ENCODE results near the gene OR52K1.
A peak's percentile ranks its signal among the peaks of the same experiment; 100 is the strongest.
"Not testable (repeated sequence)": the region's sequence is repeated elsewhere in the genome, so short reads cannot be mapped to it uniquely, and the experiment has no call there.

The OR52K1 gene

GRCh38 chr11:4491405-4491804 is 9.0 kb downstream of the OR52K1 start:
- not testable (repeated sequence) for DNase-seq (ENCODE audit: low read depth in 2 of 3, low spot score in 2 of 3)

- no peak for DNase-seq (ENCODE audit: low read depth in 2 of 3, low spot score in 2 of 3)
Observed at GRCh38 chr11:4491878-4492606, 9.6 kb downstream of the OR52K1 start.

GRCh38 chr11:4493480-4493818 is 11.0 kb downstream of the OR52K1 start:
- DNase-seq (ENCODE audit: low read depth in 2 of 3, low spot score in 2 of 3): no peak

- DNase-seq (ENCODE audit: low read depth in 2 of 3, low spot score in 2 of 3): no peak
Observed at GRCh38 chr11:4495487-4495886, 13.0 kb downstream of the OR52K1 start.

- DNase-seq (ENCODE audit: low read depth in 2 of 3, low spot score in 2 of 3): no peak
Observed at GRCh38 chr11:4495986-4496385, 13.5 kb downstream of the OR52K1 start.

GRCh38 chr11:4496557-4497248 is 14.3 kb downstream of the OR52K1 start:
- DNase-seq (ENCODE audit: low read depth in 2 of 3, low spot score in 2 of 3): no peak

- no peak for DNase-seq (ENCODE audit: low read depth in 2 of 3, low spot score in 2 of 3)
Observed at GRCh38 chr11:4508886-4509285, 26.4 kb downstream of the OR52K1 start.

- DNase-seq (ENCODE audit: low read depth in 2 of 3, low spot score in 2 of 3): no peak
Observed at GRCh38 chr11:4511282-4512245, 29.1 kb downstream of the OR52K1 start.

- DNase-seq (ENCODE audit: low read depth in 2 of 3, low spot score in 2 of 3): no peak
Observed at GRCh38 chr11:4514196-4514595, 31.8 kb downstream of the OR52K1 start.

GRCh38 chr11:4522339-4522738 is 39.9 kb downstream of the OR52K1 start:
- no peak for DNase-seq (ENCODE audit: low read depth in 2 of 3, low spot score in 2 of 3)

GRCh38 chr11:4522752-4523151 is 40.3 kb downstream of the OR52K1 start:
- DNase-seq (ENCODE audit: low read depth in 2 of 3, low spot score in 2 of 3): no peak

- no peak for DNase-seq (ENCODE audit: low read depth in 2 of 3, low spot score in 2 of 3)
Observed at GRCh38 chr11:4523666-4524065, 41.2 kb downstream of the OR52K1 start.

GRCh38 chr11:4527926-4528325 is 45.5 kb downstream of the OR52K1 start:
- DNase-seq (ENCODE audit: low read depth in 2 of 3, low spot score in 2 of 3): no peak

- not testable (repeated sequence) for DNase-seq (ENCODE audit: low read depth in 2 of 3, low spot score in 2 of 3)
Observed at GRCh38 chr11:4531686-4532085, 49.2 kb downstream of the OR52K1 start.

- DNase-seq (ENCODE audit: low read depth in 2 of 3, low spot score in 2 of 3): peak in 2 of 3 experiments; percentile 1 to 4
Observed at GRCh38 chr11:4539603-4540219, 57.3 kb downstream of the OR52K1 start.

- no peak for DNase-seq (ENCODE audit: low read depth in 2 of 3, low spot score in 2 of 3)
Observed at GRCh38 chr11:4541071-4541470, 58.6 kb downstream of the OR52K1 start.
